ENCODE results near the gene MRPL44. TPM values are rescaled to one million over a fixed set of nuclear protein-coding genes. Genes with fewer than 3 reads are reported as not detected.

The MRPL44 gene
- total RNA-seq, 1 donor from 2014 or later: 32.6 TPM

GRCh38 chr2:223930103-223930976 is 26.9 kb upstream of the MRPL44 start:
- DNase-seq (ENCODE audit: low read depth): peak; percentile 23
- H3K4me2 ChIP-seq (ENCODE audit: low read length): peak overlapping the region; percentile 9

GRCh38 chr2:223932816-223933800 is 24.2 kb upstream of the MRPL44 start:
- H3K9me3 Mint-ChIP-seq (ENCODE audit: unreplicated experiment): no peaks in the 10 kb centered on the region
- peaks cover 94% of the 10 kb centered on the region for H3K79me2 ChIP-seq (ENCODE audit: insufficient read depth, low read length)

More at GRCh38 chr2:223930103-223930976, 26.9 kb upstream of the MRPL44 start:
- H3K4me3 ChIP-seq (ENCODE audit: insufficient read depth, low read depth, low read length): no peak overlapping the region
- peaks cover 8% of the 10 kb centered on the region for H3K4me1 ChIP-seq (ENCODE audit: insufficient read depth, low read length)
- no peaks in the 10 kb centered on the region for H3K27me3 ChIP-seq (ENCODE audit: insufficient read depth, low read length)
- no peak overlapping the region for H3K27ac ChIP-seq (ENCODE audit: low read depth, low read length)
- H3K27me3 Mint-ChIP-seq (ENCODE audit: low read depth, unreplicated experiment): no peaks in the 10 kb centered on the region
- H3K4me3 Mint-ChIP-seq (ENCODE audit: unreplicated experiment): no peak overlapping the region
- TF ChIP-seq CTCF (IDR thresholded peaks at IDR 0.05; ENCODE audit: insufficient read depth, low read depth, low read length): no peak
- TF ChIP-seq EZH2 (IDR thresholded peaks at IDR 0.05; ENCODE audit: insufficient read depth, low read length): no peak
- peaks cover 3% of the 10 kb centered on the region for H3K36me3 ChIP-seq (ENCODE audit: insufficient read depth, low read length)
- no peak overlapping the region for H3K9ac ChIP-seq (ENCODE audit: low read length)
- peaks cover 93% of the 10 kb centered on the region for H3K79me2 ChIP-seq (ENCODE audit: insufficient read depth, low read length)
- H3K9me3 Mint-ChIP-seq (ENCODE audit: unreplicated experiment): peaks cover 11% of the 10 kb centered on the region
- H3K36me3 Mint-ChIP-seq (ENCODE audit: low read depth, unreplicated experiment): peaks cover 15% of the 10 kb centered on the region
- no peaks in the 10 kb centered on the region for H3K9me3 ChIP-seq (ENCODE audit: insufficient read depth, low read depth, low read length)
- no peak overlapping the region for H2AFZ ChIP-seq (ENCODE audit: low read depth, low read length)
- peaks cover 81% of the 10 kb centered on the region for H4K20me1 ChIP-seq (ENCODE audit: insufficient read depth, low read length)
- FAIRE-seq: no peak
- peak overlapping the region; percentile 84 for H3K27ac Mint-ChIP-seq (ENCODE audit: unreplicated experiment)
- H3K4me1 Mint-ChIP-seq (ENCODE audit: low read depth, unreplicated experiment): peaks cover 40% of the 10 kb centered on the region

More at GRCh38 chr2:223932816-223933800, 24.2 kb upstream of the MRPL44 start:
- no peak overlapping the region for H3K4me2 ChIP-seq (ENCODE audit: low read length)
- H2AFZ ChIP-seq (ENCODE audit: low read depth, low read length): no peak overlapping the region
- TF ChIP-seq EZH2 (IDR thresholded peaks at IDR 0.05; ENCODE audit: insufficient read depth, low read length) (no peak), CTCF (IDR thresholded peaks at IDR 0.05; ENCODE audit: insufficient read depth, low read depth, low read length) (no peak)
- Mint-ChIP-seq H3K27me3 (ENCODE audit: low read depth, unreplicated experiment) (no peaks in the 10 kb centered on the region), H3K4me1 (ENCODE audit: low read depth, unreplicated experiment) (peaks cover 58% of the 10 kb centered on the region), H3K36me3 (ENCODE audit: low read depth, unreplicated experiment) (no peaks in the 10 kb centered on the region), H3K4me3 (ENCODE audit: unreplicated experiment) (no peak overlapping the region), H3K27ac (ENCODE audit: unreplicated experiment) (no peak overlapping the region)
- H3K36me3 ChIP-seq (ENCODE audit: insufficient read depth, low read length): no peaks in the 10 kb centered on the region
- no peak overlapping the region for H3K4me3 ChIP-seq (ENCODE audit: insufficient read depth, low read depth, low read length)
- no peaks in the 10 kb centered on the region for H3K27me3 ChIP-seq (ENCODE audit: insufficient read depth, low read length)
- DNase-seq (ENCODE audit: low read depth) (no peak), FAIRE-seq (no peak)
- no peak overlapping the region for H3K27ac ChIP-seq (ENCODE audit: low read depth, low read length)
- H4K20me1 ChIP-seq (ENCODE audit: insufficient read depth, low read length): peaks cover 80% of the 10 kb centered on the region
- no peak overlapping the region for H3K9ac ChIP-seq (ENCODE audit: low read length)
- no peaks in the 10 kb centered on the region for H3K9me3 ChIP-seq (ENCODE audit: insufficient read depth, low read depth, low read length)
- H3K4me1 ChIP-seq (ENCODE audit: insufficient read depth, low read length): peaks cover 24% of the 10 kb centered on the region

Data from astrocyte (in vitro differentiated cells and primary cell).